Right atrium auricular region (tissue), 2 donors: ENCODE data around the gene PSMD4. TPM values are rescaled to one million over a fixed set of nuclear protein-coding genes. Genes with fewer than 3 reads are reported as not detected.

Experiments
- DNase-seq: peaks from one replicate; pipeline ENCODE4 v3.0.0-alpha.2; 2019; ENCODE audit warnings: low spot score
- H3K27ac ChIP-seq, 2 donors: fragments of 200-600 bp; sonication (generic); 1 replicate in 1 of 2; 2 replicates in 1 of 2; pipeline ENCODE4 v1.5.1; 2016 to 2019
- H3K27me3 ChIP-seq, 2 donors: fragments of 200-600 bp; sonication (generic); one replicate each; pipeline versions ENCODE4 v1.5.1 to v1.6.0; 2017 to 2019
- H3K36me3 ChIP-seq: fragments of 200-600 bp; sonication (generic); one replicate; pipeline ENCODE4 v1.5.1; 2016
- H3K4me1 ChIP-seq, 2 donors: fragments of 200-600 bp; sonication (generic); one replicate each; pipeline versions ENCODE4 v1.5.1 to v1.6.0; 2017 to 2019
- H3K4me3 ChIP-seq, 2 donors: fragments of 200-600 bp; sonication (generic); 1 replicate in 1 of 2; 2 replicates in 1 of 2; pipeline ENCODE4 v1.5.1; 2017 to 2019; ENCODE audit warnings: mild to moderate bottlenecking in 1 of 2, moderate library complexity in 1 of 2
- H3K9me3 ChIP-seq, 2 donors: fragments of 200-600 bp; sonication (generic); one replicate each; pipeline ENCODE4 v1.5.1; 2019
- CTCF ChIP-seq, 2 donors: fragments of 200-600 bp; sonication (generic); IDR thresholded peaks; one replicate each; pipeline ENCODE4 v1.5.1; 2019; ENCODE audit warnings: antibody characterized with exemption in 2 of 2
- total RNA-seq, 2 donors: library from RNA; depleted of rRNA; stranded (reverse); fragments of >200 nt; gene quantifications; one replicate each; pipeline ENCODE4 v1.1.0, GENCODE V29; 2016

The PSMD4 gene
- total RNA-seq, 2 donors from 2014 or later = 109 to 157 TPM

- Histone ChIP-seq H3K4me3 (no peak overlapping the region), H3K27ac (peak overlapping the region; percentile 78 to 93), H3K9me3 (no peaks in the 10 kb centered on the region), H3K36me3 (peaks cover 50% of the 10 kb centered on the region), H3K4me1 (peaks cover 0 to 63% of the 10 kb centered on the region in 2 donors), H3K27me3 (no peaks in the 10 kb centered on the region)
- no peak for TF ChIP-seq CTCF (IDR thresholded peaks at IDR 0.05)
- DNase-seq = no peak
These were observed 55.3 kb downstream of the PSMD4 start for GRCh38 chr1:151309811-151310323.

- no peak for DNase-seq
- Histone ChIP-seq H3K27me3 (no peaks in the 10 kb centered on the region), H3K27ac (peak overlapping the region; percentile 78 to 93), H3K9me3 (no peaks in the 10 kb centered on the region), H3K36me3 (peaks cover 50% of the 10 kb centered on the region), H3K4me1 (peaks cover 0 to 75% of the 10 kb centered on the region in 2 donors), H3K4me3 (no peak overlapping the region)
- TF ChIP-seq CTCF (IDR thresholded peaks at IDR 0.05) = no peak
These were observed 56.5 kb downstream of the PSMD4 start for GRCh38 chr1:151311011-151311410.

GRCh38 chr1:151311589-151312331, 57.2 kb downstream of the PSMD4 start:
- peak overlapping the region; percentile 78 to 93 for H3K27ac ChIP-seq
- H3K4me1 ChIP-seq = peaks cover 0 to 77% of the 10 kb centered on the region in 2 donors
- peaks cover 47% of the 10 kb centered on the region for H3K36me3 ChIP-seq
- peak; percentile 94 for DNase-seq
- H3K4me3 ChIP-seq = no peak overlapping the region
- TF ChIP-seq CTCF (IDR thresholded peaks at IDR 0.05) = no peak
- H3K9me3 ChIP-seq = no peaks in the 10 kb centered on the region
- no peaks in the 10 kb centered on the region for H3K27me3 ChIP-seq

GRCh38 chr1:151312411-151312810, 57.9 kb downstream of the PSMD4 start:
- Histone ChIP-seq H3K27ac (peak overlapping the region; percentile 78 to 93), H3K27me3 (no peaks in the 10 kb centered on the region), H3K4me1 (peaks cover 0 to 77% of the 10 kb centered on the region in 2 donors), H3K4me3 (no peak overlapping the region), H3K36me3 (peaks cover 47% of the 10 kb centered on the region), H3K9me3 (no peaks in the 10 kb centered on the region)
- DNase-seq = no peak
- TF ChIP-seq CTCF (IDR thresholded peaks at IDR 0.05) = no peak

- TF ChIP-seq CTCF (IDR thresholded peaks at IDR 0.05) = no peak
- Histone ChIP-seq H3K9me3 (no peaks in the 10 kb centered on the region), H3K4me1 (peaks cover 0 to 77% of the 10 kb centered on the region in 2 donors), H3K27ac (peak overlapping the region; percentile 78 to 93), H3K27me3 (no peaks in the 10 kb centered on the region), H3K36me3 (peaks cover 44% of the 10 kb centered on the region), H3K4me3 (no peak overlapping the region)
- DNase-seq = no peak
These were observed 58.3 kb downstream of the PSMD4 start for GRCh38 chr1:151312826-151313225.
